HG02642 (cell line): ENCODE measurements around the gene ANKFY1.
A peak's percentile ranks its signal among the peaks of the same experiment; 100 is the strongest.

Experiments used
- ATAC-seq: cut with Tn5 transposase; IDR thresholded peaks from one replicate; pipeline ENCODE4 v1.9.1; 2021; ENCODE audit warnings: mild to moderate bottlenecking; ENCODE audit not compliant: unreplicated experiment, poor library complexity

ANKFY1 gene, protein sequence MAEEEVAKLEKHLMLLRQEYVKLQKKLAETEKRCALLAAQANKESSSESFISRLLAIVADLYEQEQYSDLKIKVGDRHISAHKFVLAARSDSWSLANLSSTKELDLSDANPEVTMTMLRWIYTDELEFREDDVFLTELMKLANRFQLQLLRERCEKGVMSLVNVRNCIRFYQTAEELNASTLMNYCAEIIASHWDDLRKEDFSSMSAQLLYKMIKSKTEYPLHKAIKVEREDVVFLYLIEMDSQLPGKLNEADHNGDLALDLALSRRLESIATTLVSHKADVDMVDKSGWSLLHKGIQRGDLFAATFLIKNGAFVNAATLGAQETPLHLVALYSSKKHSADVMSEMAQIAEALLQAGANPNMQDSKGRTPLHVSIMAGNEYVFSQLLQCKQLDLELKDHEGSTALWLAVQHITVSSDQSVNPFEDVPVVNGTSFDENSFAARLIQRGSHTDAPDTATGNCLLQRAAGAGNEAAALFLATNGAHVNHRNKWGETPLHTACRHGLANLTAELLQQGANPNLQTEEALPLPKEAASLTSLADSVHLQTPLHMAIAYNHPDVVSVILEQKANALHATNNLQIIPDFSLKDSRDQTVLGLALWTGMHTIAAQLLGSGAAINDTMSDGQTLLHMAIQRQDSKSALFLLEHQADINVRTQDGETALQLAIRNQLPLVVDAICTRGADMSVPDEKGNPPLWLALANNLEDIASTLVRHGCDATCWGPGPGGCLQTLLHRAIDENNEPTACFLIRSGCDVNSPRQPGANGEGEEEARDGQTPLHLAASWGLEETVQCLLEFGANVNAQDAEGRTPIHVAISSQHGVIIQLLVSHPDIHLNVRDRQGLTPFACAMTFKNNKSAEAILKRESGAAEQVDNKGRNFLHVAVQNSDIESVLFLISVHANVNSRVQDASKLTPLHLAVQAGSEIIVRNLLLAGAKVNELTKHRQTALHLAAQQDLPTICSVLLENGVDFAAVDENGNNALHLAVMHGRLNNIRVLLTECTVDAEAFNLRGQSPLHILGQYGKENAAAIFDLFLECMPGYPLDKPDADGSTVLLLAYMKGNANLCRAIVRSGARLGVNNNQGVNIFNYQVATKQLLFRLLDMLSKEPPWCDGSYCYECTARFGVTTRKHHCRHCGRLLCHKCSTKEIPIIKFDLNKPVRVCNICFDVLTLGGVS

DNA sequence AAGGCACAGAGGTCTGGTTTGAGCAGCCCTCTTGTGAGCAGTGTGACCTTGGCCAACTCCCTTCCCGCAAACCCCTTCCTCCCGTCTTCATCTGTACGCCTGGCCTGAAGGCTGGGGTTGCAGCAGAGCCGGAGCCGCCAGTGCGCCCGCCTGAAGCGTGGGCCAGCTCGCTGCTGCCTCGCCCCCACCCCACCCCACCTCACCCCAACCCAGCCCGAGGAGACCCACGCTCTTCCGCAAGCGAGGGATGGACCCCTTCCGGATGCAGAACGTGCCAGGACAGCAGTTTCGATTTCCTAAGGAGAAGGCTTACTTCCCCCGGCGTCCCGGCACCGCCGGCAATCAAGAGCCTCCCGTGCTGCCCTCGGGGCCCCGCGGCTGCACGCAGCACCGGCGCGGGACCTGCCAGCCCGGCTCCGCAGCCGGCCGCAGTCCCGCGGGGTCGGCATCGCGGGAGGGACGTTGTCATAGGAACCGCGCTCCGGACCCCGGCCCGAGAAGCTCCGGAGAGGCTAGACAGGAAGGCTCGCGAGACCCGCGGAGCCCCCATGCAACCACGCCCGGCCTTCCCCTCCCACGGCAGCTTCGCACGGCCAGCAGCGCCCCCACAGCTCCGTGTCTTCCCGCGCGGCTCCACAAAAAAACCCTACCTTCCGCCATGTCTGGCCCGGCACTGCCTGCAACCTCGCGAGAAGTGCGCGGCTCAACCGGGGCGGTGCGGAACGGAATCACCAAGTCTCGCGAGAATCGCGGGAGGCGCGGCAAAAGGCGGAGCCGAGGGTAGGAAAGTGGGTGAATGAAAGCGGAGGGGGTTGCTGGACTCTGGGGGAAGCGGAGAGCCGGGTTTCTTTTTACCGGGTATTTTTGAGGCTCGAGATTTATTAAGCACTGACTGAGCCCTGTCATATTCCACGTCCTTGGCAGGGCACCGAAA, at the start of gene ANKFY1:
TSS of gene ANKFY1 (minus strand) at position 698 of the 934 bp plus-strand sequence. CDS start at position 660, 38 bp downstream.
- ATAC-seq = peak; percentile 84

DNA sequence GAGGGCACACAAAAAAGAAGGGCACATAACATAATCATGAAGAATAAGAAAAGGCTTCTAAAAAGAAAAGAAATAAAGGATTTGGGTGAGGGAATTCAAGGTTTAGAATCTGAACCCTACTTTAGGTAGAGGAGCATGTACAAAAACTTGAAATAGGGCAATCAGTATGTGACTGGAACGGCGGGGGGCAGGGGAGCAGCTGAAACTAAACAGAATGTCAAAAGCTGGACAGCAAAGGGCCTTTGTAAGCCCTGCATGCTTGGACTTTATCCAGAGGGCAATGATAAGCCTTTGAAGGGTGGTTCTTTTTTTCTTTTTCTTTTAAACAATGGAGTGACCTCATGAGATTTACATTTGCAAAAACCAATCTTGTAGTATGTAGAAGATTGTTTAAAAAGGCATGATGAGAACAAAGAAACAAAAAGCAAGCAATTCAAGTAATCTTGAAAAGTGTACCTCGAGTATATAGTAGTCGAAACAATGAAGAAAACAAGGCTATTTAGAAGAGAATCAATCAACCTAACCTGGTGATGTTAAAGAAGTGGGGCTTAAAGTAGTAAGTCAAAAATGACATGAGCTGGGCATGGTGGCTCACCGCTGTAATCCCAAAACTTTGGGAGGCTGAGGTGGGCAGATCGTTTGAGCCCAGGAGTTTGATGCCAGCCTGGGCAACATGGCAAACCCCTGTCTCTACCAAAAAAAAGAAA, 46.7 kb upstream of the ANKFY1 start:
- no peak for ATAC-seq

DNA sequence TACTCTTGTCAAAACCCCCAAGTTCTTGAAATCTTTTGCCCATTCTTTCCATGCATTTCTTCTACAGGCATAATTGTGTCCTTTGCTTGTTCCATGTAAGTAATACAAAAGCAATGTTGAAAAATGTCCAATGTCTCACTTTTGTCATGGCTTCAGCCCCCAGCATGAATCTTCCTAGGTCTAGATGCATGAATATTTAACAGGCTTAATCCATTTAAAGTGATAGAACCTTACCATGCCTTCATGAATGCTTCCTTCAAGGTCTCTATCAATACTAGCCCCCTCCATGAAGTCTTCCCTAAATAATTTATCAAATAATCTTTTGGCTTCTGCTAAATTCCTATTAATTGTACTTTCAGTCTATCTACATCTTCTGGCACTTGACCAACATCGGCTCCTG, 46.1 kb upstream of the ANKFY1 start:
- ATAC-seq = no peak

DNA sequence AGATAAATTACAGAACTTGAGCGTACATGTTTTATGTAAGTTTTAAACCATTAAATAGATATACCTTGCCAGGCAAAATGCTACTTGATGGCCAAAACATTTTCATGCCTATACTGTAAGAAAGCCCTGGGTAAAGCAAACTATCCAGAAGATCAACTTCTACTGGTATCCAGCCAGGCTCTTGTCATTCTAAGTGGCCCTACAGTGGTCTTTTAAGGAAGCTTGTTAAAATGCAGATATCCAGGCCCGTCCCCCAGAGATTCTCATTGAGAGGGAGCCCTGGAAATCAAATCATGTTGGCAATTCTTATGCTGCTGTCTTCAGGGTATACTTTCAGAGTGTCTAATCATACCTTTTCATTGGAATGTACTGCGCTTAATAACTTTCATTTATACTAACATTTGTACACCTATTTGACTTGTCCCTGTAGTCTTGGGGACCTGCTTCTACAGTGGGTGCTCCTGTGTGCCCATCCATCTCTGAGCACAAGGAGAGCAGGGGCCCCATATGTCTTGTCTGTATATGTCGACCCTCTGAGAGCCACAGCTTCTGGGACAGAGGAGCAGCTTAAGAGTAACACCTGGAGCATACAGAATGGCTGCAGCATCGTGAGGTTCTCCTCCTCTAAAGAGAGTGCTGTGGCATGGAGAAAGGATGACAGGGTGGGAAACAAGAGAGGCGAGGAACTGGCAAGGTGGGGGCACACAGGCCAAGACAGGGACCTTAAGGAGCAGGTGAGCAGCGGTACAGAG, 43.6 kb upstream of the ANKFY1 start:
- no peak for ATAC-seq

DNA sequence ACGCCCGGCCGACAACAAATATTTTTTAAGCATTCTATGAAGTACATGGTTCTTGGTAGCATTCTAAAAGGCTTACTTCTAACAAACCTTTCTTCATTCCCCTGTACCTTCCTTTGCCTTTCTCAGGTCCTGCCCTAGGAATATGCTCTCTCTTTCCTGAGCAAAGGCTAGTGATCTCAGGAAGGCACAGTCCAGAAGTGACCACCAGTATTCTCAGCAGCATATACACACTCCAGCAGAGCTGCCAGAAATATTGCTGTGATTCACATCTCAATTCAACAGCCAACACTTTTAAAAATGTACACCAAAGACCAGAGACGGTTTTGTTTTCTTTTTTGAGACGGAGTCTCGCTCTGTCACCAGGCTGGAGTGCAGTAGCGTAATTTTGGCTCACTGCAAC, 41.4 kb upstream of the ANKFY1 start:
- ATAC-seq = no peak

DNA sequence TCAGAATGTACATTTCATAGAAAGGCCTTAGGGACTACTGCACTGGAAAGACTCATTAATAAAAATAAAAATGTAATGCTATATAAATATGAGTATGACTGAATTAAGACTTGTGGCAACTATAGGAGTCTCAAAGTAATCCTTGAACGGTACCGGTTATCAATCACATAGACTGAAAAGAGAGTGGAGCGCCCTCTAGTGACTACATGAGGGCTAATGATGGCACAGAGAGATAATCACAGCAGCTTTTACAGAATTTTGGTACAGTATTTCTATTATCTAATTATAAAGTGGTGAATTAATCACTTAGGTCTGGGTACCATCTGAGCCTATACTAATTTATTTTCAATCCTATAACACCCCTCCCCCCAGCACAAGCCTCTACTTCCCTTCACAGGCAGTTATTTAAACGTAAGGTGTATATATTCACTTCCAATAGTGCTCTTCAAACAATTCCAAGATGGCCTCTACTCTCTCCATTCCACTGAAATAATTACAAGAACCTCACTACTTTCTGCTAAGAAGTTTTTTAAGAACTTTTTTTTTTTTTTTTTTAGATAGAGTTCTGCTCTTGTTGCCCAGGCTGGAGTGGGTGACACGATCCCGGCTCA, 40.7 kb upstream of the ANKFY1 start:
- ATAC-seq = no peak

DNA sequence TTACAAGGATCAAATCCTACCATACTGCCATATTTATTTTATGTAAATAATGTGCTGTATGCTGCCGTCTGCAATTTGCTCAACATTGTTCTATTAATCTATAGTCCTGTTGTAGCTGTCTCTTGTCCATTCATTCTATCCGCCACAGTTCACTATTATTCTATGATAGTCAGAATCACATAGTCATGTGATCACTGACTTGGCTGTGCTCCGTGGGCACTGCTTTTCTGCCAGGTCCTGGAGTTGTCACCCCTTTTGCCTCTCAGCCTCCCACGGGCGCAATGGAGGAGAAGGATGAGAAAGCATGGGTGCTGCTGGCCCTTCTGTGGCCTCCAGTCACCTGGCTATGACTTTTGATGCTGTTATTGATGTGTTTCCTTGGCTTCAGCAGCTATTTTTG, 37.3 kb upstream of the ANKFY1 start:
- no peak for ATAC-seq

DNA sequence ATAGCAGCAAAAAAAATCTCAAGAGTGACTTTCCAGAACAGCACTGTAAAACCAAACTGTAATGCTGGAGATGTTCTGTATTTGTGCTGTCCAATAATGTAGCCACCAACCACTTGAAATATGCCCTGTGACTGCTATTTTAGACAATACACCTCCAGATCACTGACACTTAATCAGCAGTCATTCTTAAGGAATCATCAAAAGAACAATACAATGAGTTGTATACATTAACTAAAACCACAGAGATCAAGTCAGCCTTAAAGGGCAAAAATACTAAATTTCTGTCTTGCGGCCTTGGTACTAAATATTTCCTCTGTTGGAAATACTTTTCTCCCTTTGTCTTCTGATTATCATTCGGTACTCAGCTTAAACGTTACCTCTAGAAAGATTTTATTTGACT, 33.6 kb upstream of the ANKFY1 start:
- no peak for ATAC-seq

DNA sequence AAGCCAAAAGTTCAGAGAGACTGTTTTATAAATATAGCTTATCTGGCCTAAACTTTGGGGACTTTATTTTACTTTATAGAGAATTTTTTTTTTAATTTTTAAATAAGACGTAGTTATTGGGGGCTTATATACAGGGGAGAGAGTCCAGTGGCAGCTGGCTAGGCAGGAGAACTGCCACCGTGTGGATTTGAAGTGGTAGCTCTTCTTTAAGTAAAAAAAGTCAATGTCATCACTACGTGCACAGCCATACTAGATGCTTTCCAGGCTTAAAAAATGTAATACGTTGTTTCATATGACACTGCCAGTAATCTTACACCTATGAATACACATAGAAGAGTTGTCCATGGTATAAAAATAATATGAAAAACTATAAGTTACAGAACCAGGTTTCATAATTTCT, 31.9 kb upstream of the ANKFY1 start:
- no peak for ATAC-seq

DNA sequence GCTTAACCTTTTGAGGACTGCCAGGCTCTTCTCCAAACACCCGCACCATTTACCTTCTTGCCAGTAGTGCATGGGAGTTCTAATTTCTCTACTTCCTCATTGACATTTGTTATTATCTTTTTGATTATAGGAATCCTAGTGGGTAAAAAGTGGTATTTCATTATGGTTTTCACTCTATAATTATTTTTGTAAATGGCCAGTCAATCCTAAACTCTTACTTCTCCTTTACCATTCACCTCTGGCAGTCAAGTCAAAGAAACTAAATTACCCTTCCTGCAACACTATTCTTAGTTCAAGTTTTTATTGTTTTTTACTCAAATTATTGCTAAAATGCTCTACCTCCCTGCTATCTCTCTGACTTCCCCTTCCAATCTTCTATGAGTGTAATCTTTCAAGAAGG, 29.8 kb upstream of the ANKFY1 start:
- ATAC-seq = no peak

DNA sequence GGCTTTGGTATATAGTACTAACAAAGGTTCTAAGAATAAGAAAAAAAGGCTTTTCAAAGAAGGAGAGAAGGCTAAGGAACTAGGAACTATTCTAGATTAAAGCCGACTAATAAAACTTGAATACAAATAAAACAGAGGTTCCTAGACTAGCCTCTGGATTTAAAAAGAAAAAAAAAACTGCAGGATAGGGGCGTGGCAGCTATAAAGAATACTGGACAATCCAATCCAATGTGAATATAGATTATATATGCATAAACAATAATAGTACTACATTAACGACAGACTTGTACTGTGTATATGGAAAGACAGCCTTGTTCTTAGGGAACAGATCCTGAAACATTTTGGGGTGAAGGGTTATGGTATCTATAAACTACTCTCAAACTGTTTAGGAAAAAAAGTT, 23.9 kb upstream of the ANKFY1 start:
- no peak for ATAC-seq

DNA sequence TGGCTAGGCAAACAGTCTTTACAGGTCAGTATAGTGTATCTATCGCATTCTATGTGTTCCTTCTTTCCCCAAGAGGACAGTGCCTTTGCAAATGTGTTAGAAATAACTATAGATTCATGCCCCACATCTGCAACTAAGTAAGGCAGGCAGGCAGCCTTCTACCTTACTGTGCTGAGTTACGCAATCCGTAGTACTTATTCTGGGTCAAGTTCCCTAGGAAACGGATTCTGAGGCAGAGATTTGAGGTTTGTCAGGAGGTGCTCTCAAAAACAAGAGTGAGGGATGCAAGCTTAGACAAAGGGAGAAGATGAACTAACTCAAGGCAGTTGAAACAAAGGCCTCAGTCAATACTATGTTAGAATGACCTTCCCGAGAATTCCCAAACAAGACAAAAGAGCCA, 12.7 kb upstream of the ANKFY1 start:
- no peak for ATAC-seq

DNA sequence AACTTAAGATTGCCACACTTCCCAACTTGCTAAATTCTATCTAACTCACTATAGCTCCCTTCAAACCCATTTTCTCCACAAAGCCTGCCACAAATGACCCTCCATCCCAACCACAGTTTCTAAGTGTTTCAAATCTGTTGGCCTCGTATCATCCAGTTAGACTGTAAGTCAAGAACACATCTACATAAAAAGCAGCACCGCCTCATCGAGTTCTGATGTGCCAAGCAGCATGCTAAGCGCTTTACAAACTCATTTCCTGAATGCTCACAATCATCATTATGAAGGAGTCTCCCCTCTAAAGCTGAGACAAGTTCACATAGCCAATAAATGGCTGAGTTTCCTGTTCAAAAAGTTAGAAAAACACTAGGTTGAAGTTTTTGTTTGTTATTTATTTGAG, 9.2 kb upstream of the ANKFY1 start:
- ATAC-seq = no peak

DNA sequence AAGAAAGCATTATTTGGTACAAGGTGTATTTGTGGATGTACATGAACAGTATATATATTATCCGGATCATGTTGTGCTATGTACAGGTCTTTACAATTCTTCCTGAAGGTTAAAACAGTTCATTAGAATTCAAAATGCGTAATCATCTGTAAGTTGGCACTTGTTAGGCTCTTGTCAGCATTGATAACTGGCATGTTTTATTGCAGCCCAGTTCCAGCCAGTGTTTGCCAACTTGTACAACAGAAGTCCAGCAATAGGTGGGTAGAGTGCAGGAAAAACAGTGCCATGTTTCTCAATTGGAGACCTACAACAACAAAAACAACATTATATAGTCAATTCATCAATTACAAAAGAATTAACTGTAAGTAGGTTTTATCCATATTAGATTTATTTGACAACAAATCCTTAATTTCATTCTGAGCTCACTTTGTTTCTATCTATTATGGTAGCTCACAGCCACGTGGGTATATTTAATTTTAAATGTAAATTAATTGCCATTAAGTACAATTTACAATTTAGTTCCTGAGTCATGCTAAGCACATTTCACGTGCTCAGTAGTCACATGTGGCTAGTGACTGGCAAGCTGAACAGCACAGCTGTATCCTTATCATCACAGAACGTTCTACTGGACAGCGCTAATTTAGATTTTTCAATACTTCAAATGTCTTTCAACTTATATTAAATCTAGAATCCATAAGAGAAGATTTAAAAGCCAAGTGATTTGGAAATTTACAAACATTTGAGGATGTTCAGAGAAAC, 8.6 kb upstream of the ANKFY1 start:
- no peak for ATAC-seq

DNA sequence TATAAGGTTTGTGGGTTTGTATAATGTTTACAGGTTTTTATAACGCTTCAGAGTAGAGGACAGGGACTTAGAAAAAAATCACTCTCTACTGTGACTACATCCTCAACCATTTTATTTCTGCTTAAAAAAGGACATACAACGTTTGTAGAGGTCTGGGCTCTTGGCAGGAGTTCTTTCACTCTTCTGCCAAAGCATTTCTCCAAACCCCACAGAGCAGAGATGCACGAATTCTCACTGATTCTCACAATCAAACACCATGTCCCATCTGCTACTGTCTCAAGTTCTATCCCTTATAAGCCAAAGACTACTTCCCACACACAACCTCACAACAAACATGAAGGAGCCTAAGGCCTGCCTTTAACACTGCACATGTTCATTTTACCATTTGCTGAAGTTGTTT, 7.0 kb upstream of the ANKFY1 start:
- no peak for ATAC-seq

DNA sequence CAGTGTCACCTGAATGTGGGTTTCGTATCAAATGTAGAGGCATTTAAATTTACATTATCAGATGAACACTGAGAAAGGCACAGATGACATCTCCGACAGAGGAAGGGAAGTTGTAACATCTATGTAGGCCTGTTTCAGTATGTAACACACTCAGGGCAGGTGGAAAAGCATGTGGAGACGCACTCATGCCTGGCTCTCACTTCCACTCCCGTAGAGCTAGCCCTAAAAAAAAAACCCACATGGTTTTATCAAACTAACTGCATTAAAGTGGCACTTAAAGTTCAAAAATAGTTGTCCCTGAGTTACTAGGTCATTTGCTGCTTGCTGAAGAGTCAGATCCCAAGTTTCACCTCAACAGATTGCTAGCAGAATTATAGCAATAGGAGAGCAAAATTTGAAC, 6.1 kb upstream of the ANKFY1 start:
- ATAC-seq = no peak

DNA sequence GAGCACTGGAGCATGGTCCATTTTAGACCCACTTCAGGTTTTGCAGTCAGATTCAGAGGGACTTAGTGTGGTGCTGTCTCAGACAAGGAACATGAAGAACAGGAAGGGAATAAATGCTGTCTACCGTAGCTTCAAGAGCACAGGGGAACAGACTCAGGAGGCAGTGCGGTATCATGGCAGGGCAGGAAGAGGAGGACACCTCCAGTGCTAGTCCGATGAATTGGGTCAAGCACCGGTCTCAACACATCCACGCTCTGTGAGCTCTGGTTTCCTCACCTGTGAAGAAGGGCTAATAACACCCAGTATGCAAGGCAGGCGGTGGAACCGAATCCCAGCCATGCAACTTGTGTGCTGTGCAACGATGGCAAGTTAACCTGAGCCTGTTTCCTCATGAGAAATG, 3.6 kb upstream of the ANKFY1 start:
- ATAC-seq = no peak
